ENCODE measurements around the gene IRS1. TPM values are rescaled to one million over a fixed set of nuclear protein-coding genes. Genes with fewer than 3 reads are reported as not detected.
A peak's percentile ranks its signal among the peaks of the same experiment; 100 is the strongest.

Gene IRS1
- polyA plus RNA-seq, 1 experiment, result 13.0 TPM

DNA sequence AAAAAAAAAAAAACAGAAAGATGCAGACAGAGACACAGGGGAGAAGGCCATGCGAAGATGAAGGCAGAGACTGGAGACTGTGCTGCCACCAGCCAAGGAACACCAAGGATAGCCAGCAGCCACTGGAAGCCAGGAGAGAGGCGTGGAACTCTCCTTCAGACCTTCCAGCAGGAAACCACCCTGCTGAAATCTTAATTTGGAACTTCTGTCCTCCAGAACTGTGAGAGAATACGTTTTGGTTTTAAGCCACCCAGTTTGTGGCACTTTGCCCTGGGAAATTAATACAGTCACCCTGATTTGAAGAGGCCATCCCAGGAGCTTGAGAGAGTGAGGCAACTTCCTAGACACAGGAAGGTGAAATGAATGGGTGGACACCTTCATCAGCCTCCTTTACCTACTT, 93.7 kb downstream of the IRS1 start:
- CTCF ChIA-PET, result no interaction called here
- H3K27me3 ChIP-seq (ENCODE audit: control insufficient read depth, insufficient read depth, low read length), result no peaks in the 10 kb centered on the region
- DNase-seq (ENCODE audit: low read depth), result no peak
- no peak overlapping the region for H3K4me3 ChIP-seq (ENCODE audit: low read depth, low read length)
- no peaks in the 10 kb centered on the region for H3K36me3 ChIP-seq (ENCODE audit: control insufficient read depth, insufficient read depth, low read length)
- POLR2A ChIA-PET, result no interaction called here
- TF ChIP-seq CTCF (IDR thresholded peaks at IDR 0.05; ENCODE audit: insufficient read depth, low read depth, low read length), result no peak

DNA sequence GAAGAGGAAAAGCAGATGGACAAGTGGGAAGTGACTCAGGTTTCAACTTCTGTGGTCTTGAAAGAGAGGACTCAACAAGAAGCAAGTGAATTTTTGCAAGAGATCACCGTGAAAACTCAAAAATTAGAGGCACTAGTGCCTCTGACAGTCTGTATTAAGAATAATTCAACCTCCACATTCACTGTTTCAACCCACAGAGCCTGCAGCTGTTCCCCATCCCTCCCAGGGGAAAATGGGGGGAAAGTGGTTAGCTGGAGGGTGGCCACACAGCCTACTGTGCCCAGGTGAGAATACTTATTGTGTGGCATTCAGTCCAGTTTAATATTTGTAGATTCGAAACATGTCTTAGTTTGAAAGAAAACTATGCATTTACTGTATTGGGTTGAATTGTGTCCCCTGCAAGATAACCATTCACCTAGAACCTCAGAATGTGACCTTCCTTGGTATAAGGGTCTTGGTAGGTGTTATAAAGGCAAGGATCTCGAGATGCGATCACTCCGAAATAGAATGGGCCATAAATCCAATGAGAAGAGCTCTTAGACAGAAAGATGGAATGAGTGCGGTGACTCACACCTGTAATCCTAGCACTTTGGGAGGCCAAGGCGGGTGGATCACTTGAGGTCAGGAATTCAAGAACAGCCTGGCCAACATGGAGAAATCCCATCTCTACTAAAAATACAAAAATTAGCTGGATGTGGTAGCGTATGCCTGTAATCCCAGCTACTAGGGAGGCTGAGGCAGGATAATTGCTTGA, 94.3 kb downstream of the IRS1 start:
- no peak for DNase-seq (ENCODE audit: low read depth)
- ChIA-PET CTCF (no interaction called here), POLR2A (no interaction called here)
- Histone ChIP-seq H3K36me3 (ENCODE audit: control insufficient read depth, insufficient read depth, low read length) (no peaks in the 10 kb centered on the region), H3K4me3 (ENCODE audit: low read depth, low read length) (no peak overlapping the region), H3K27me3 (ENCODE audit: control insufficient read depth, insufficient read depth, low read length) (no peaks in the 10 kb centered on the region)
- TF ChIP-seq CTCF (IDR thresholded peaks at IDR 0.05; ENCODE audit: insufficient read depth, low read depth, low read length), result no peak

- ChIA-PET POLR2A (no interaction called here), CTCF (no interaction called here)
- no peaks in the 10 kb centered on the region for H3K36me3 ChIP-seq (ENCODE audit: control insufficient read depth, insufficient read depth, low read length)
- H3K4me3 ChIP-seq (ENCODE audit: low read depth, low read length), result no peak overlapping the region
- H3K27me3 ChIP-seq (ENCODE audit: control insufficient read depth, insufficient read depth, low read length), result no peaks in the 10 kb centered on the region
- no peak for TF ChIP-seq CTCF (IDR thresholded peaks at IDR 0.05; ENCODE audit: insufficient read depth, low read depth, low read length)
- no peak for DNase-seq (ENCODE audit: low read depth)
Observed at GRCh38 chr2:226703514-226703913, 96.1 kb downstream of the IRS1 start.

GRCh38 chr2:226702376-226702775, 97.2 kb downstream of the IRS1 start:
- POLR2A ChIA-PET, result no interaction called here
- DNase-seq (ENCODE audit: low read depth), result no peak

GRCh38 chr2:226701052-226701451, 98.6 kb downstream of the IRS1 start:
- CTCF ChIA-PET, result interaction anchor here (0.6 kb wide), 1 partner anchor 8 kb away, joined by 4 read pairs; no protein-coding TSS in a partner anchor

More at GRCh38 chr2:226702376-226702775, 97.2 kb downstream of the IRS1 start:
- Histone ChIP-seq H3K36me3 (ENCODE audit: control insufficient read depth, insufficient read depth, low read length) (no peaks in the 10 kb centered on the region), H3K27me3 (ENCODE audit: control insufficient read depth, insufficient read depth, low read length) (no peaks in the 10 kb centered on the region), H3K4me3 (ENCODE audit: low read depth, low read length) (no peak overlapping the region)
- no peak for TF ChIP-seq CTCF (IDR thresholded peaks at IDR 0.05; ENCODE audit: insufficient read depth, low read depth, low read length)
- CTCF ChIA-PET, result interaction anchor here (0.6 kb wide), 1 partner anchor 1338 kb away, joined by 3 read pairs; no protein-coding TSS in a partner anchor

More at GRCh38 chr2:226701052-226701451, 98.6 kb downstream of the IRS1 start:
- Histone ChIP-seq H3K4me3 (ENCODE audit: low read depth, low read length) (no peak overlapping the region), H3K27me3 (ENCODE audit: control insufficient read depth, insufficient read depth, low read length) (no peaks in the 10 kb centered on the region), H3K36me3 (ENCODE audit: control insufficient read depth, insufficient read depth, low read length) (no peaks in the 10 kb centered on the region)
- POLR2A ChIA-PET, result interaction anchor here (0.6 kb wide), 1 partner anchor 94 kb away, joined by 5 read pairs; no protein-coding TSS in a partner anchor
- peak; percentile 96 for DNase-seq (ENCODE audit: low read depth)
- no peak for TF ChIP-seq CTCF (IDR thresholded peaks at IDR 0.05; ENCODE audit: insufficient read depth, low read depth, low read length)
